IPS DF 19.7 (cell line): ENCODE results near the gene RGMA.

Source experiments
- DNase-seq: peaks from one replicate; pipeline ENCODE4 v3.0.0-alpha.2; 2013; ENCODE audit warnings: low read depth, low spot score

The RGMA gene

GRCh38 chr15:93088981-93089726 is at the start of gene RGMA:
Gene RGMA, minus strand, starts transcription at chr15:93089211. Its CDS starts 279 bp downstream, at chr15:93088932.
- DNase-seq: no peak

- DNase-seq: no peak
Measured at GRCh38 chr15:93136606-93137005, 47.6 kb upstream of the RGMA start.

- no peak for DNase-seq
Measured at GRCh38 chr15:93135997-93136397, 47.0 kb upstream of the RGMA start.

- no peak for DNase-seq
Measured at GRCh38 chr15:93135459-93135858, 46.4 kb upstream of the RGMA start.

- no peak for DNase-seq
Measured at GRCh38 chr15:93131485-93132095, 42.6 kb upstream of the RGMA start.

- no peak for DNase-seq
Measured at GRCh38 chr15:93129702-93130488, 40.9 kb upstream of the RGMA start.

GRCh38 chr15:93127286-93127685 is 38.3 kb upstream of the RGMA start:
- no peak for DNase-seq

- no peak for DNase-seq
Measured at GRCh38 chr15:93126599-93126998, 37.6 kb upstream of the RGMA start.

GRCh38 chr15:93126148-93126547 is 37.1 kb upstream of the RGMA start:
- no peak for DNase-seq

- DNase-seq: no peak
Measured at GRCh38 chr15:93124126-93124525, 35.1 kb upstream of the RGMA start.

GRCh38 chr15:93121973-93122910 is 33.2 kb upstream of the RGMA start:
- DNase-seq: no peak

GRCh38 chr15:93121107-93121506 is 32.1 kb upstream of the RGMA start:
- no peak for DNase-seq

GRCh38 chr15:93118904-93119303 is 29.9 kb upstream of the RGMA start:
- DNase-seq: no peak

- DNase-seq: no peak
Measured at GRCh38 chr15:93111451-93111850, 22.4 kb upstream of the RGMA start.

GRCh38 chr15:93110502-93111040 is 21.6 kb upstream of the RGMA start:
- no peak for DNase-seq

GRCh38 chr15:93109336-93110102 is 20.5 kb upstream of the RGMA start:
- DNase-seq: no peak

GRCh38 chr15:93107646-93108045 is 18.6 kb upstream of the RGMA start:
- no peak for DNase-seq

GRCh38 chr15:93105485-93105884 is 16.5 kb upstream of the RGMA start:
- DNase-seq: no peak

- no peak for DNase-seq
Measured at GRCh38 chr15:93103823-93104222, 14.8 kb upstream of the RGMA start.

- no peak for DNase-seq
Measured at GRCh38 chr15:93102211-93102610, 13.2 kb upstream of the RGMA start.
